ENCODE data around the gene TSPAN9. TPM values are rescaled to one million over a fixed set of nuclear protein-coding genes. Genes with fewer than 3 reads are reported as not detected.

Gene TSPAN9
- total RNA-seq, 1 donor from 2014 or later = 70.8 TPM

DNA sequence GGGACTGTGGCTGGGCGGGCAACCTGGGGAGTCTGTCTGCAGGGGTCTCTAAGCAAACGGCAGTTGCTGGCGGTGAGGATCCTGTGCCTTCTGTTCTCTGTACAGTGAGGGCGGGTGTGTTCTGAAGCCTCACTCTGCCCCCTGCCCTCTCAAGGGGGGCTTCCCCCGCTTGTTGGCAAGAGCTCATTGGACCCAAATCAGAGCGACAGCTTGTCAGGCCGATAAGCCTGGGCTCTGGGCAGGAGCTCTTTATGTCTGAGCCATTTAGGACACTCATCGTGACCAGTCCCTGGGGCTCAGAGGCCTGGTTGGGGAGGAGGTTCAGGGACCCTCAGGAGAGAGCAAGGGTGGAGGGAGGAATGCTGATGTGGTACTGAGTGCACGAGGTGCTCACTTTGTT is 136.0 kb downstream of the TSPAN9 start:
- DNase-seq = no peak

DNA sequence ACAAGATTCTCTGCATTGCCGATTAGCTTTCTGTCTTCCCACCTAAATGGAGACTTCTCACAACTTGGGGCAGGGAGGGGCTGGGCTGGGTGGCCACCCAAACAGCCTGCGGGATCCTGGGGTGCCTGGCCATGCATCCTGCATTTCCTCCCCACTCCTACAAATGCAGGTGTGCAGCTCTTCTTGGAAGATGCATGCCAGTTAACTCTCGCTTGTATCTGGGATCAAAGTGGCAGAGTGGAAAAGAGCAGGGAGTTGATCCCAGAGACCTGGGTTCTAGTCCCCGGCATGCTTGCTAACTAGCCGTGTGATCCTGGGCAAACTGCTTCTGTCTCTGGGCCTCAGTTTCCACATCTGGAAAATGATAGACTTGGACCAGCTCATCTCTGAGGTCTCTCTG is 136.6 kb downstream of the TSPAN9 start:
- no peak for DNase-seq

DNA sequence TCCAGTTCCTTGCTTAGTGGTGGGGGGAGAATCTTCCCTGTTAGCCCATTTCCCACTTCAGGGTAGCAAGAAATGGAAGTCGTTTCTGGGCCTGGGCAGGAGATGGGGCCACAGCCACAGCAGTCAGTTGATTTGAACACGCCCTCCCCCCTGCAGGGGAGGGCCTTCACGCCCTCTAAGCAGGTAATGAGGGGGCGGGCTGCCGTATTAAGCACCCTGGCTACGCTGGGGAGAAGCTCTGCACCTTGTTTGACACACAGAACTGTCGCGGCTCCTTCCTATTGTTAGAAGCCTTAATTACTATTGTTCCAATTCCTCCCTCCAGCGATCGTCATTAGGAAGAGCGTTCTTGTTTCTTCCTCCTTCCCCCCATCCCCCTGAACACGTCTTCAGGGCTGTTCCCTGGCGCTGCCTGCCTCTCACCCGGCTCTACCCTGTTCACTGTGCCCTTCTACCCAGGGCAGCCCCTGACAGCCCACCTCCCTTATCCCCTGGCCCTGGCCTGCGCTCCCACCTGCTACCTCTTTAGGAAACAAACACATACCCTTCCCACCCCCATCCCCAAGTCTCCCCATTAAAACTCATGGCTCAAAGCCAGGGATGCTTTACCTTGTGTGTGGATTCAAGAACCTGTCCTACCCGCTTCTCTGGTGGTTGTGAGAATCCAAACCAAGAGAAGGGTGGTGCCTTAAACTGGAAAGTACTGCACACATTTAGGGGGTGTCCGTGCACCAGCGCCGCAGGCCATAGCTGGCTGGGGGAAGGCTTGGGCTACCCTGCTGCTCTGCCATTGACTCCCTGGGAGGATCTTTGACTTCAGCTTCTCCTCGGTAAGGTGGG is 137.6 kb downstream of the TSPAN9 start:
- no peak for DNase-seq

DNA sequence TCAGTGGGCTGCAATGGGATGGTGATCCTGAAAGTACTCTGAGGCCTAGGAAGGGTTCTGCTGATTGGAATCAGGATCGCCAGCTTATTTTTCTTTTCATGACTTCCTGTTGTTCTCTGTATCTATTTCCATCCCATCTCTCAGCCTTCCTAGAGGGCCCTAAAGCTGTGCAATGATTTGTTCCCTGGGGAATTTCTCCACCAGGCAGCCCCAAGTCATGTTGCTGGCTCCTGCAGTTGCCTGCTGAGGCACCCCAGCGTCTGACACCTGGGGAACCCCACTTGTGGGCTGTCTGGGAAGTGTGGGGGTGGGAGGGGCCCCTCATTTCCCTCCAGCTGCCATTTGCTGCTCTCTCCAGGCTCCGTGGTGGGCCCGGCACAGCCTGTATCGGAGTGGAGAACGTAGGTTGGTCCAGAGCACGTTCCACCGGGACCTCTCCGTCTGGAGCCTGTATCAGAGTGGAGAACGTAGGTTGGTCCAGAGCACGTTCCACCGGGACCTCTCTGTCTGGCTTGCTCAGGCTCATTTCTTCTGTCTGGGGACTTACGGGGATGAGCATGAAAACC is 138.3 kb downstream of the TSPAN9 start:
- DNase-seq = no peak

DNA sequence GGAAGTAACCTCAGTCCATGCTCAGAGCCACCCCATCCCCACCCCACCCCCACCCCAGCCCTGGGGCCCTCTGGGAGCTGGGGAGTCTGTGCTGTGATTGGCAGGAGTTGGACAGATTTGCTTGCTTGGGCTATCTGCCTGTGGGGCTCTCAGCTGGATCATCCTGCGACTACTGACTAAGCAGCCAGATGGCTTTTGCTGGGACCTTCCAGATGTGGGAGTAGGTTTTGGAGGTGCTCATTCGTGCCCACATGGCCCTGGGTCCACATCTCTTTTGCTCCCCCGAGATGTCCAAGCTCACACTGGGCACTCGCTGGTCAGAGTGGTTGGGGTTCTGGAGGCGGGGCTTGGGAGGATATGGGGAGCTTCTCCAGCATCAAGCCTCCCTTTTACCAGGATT is 138.9 kb downstream of the TSPAN9 start:
- no peak for DNase-seq

DNA sequence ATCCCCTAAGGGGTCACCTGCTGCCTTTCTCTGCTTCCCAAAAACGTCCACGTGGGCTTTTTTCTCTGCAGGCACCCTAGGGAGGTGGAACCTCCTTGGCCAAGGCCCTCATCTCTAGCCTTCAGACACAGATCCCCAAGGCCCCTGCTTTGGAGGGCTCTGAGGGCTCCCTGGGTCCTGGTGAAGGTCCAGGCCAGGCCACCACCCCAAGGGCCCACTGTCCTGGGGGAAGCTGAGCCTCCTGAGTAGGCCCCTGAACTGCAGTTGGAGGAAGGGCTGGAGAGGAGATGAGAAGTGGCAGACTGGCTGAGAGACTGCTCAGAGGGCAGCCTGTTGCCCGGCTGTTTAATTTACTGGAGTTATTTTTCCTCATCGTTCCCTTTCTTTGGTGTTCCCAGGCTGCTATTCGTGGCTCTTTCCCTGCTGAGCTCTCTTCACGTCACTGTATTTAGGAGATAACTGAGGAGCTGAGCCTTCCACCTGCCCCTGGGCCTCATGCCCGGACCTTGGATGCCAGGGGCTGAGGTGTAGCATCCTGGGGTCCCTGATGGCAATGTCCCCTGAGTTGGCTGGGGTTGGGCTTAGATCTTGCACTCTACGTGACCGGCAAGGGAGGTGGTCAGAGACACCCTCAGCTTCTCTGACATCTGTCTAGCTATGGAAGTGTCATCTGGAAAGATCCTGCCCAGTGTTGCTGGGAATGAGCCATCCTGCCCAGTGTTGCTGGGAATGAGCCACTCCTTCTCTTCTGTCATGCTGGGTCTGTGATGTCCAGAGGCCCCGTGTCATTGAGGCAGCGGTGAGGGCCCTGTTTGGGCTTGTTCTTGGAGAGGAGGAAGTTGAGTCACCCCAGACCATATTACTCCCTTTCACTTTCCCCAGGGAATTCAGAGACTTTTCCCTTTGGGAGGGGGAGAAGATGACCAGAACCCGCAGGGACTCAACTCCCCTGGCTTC is 139.8 kb downstream of the TSPAN9 start:
- DNase-seq = peak; percentile 76

DNA sequence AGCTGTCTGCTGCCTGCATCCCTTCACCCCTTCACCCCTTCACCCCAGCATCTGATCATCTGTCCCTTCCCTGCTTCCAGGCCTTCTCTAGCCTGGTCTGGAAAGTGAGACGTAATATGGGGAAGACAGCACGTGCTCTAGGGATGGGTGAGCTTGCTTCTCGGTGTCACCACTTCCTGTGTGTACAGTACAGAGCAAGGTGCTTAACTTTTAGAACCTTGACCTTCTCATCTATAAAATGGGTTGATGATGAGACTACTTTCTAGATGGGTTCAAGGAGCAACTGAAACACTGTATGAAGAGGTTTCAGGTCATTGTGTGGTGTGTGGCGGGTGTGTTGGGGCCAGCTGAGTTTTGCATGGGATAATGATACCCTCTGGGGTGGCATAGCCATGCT is 140.5 kb downstream of the TSPAN9 start:
- no peak for DNase-seq

DNA sequence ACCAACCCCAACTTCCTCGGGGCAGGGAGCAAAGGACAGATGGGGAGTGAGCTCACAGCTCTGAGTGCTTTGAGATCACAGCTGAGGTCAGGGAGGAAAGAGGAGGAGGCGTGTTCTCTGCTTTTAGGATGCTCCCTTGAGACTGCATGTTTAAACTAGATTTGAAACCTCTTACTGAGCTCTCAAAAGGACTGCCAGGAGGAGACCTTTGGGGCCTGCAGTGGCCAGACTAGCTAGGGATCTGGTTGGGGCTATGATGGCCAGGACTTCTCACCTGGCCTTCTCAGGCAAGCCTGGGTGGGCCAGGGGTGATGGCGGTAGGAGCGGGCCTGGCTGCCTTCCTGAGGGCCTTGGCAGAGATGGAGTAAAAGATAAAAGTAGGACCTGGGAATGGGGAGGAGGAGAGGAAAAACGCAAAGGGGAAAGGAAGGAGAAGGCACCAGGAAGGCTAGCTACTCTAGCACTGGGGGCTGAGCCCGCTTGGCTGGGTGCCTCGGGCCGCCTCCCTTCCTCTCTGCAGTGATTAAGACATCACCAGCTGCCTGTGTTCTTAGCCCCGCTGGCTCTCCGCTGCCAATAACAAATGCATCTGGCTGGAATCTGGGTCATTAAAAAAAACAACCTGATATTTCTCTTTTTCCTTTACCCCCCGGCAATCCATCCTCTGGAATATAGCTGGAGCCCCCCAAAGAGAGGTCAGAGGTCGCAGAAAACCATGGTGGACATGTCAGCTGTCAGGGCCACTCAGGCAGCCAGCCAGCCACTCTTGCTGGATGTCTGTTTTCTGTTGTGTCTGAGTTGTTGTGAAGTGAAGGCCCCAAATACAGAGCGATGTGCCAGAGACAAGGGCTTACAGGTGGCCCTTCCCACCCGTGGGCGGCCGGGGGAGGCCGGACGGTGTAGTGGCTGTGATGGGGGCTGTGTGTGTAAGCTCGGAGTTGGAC is 141.3 kb downstream of the TSPAN9 start:
- peak; percentile 80 for DNase-seq

DNA sequence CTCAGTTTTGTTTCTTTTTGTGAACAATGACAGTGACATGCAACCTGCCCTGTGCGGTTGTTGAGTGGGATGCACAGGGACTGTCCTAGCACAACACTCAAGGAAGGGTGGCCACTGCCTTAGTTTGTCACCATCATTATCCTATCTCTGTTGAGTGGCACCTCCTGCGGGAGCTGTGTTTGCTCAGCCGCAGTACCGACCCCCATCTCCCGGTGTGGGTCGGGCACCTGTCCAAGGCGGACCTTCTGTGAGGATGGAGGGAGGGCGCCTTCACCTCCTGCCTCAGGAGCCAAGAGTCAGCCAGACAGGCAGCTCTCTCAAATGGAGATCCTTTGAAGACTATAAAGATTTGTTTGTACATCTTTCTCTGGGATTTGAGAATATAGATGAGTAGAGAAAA is 142.1 kb downstream of the TSPAN9 start:
- DNase-seq = no peak

DNA sequence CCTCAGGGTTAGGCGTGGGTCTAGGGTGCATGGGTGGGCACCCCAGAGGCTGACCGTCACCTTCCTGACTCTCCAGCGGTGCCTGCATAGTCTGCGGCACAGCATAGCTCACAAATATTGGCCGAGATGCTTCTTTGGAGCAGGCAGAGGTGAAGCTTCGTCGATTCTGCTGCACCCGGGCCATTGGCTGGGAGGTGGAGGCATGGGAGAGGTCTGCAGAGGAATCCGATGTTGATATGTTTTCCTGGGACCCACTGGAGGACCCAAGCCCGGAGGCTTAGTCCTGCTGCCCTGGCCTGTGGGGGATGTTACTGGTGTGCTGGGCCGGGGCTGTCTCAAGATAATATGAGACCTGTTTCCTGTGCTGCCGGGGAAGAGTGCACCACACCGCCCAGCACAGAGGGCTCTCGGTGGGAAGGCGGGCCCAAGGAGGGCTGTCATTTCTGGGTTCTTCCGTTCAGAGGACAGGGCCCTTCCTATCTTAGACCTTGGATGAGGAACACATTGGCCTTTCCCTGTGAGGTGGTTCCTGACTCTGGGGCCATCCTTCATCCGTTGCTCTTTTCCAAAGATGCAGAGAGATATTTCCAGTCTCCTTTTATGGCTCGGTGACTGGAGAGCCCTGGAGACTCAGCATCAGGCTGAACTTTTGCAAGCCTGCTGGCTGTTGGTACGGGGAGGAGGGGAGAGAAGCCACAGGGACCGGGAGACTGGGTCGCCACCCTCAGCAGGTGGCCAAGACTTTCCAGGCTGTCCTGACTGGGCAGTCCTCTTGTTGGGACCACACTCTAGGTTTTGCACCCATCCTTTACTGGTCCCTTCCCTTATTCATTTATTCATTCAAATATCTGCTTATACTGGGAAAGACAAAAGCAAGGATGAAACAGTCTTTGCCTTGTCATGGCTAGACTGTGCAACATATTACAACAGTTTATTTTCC is 143.5 kb downstream of the TSPAN9 start:
- no peak for DNase-seq

DNA sequence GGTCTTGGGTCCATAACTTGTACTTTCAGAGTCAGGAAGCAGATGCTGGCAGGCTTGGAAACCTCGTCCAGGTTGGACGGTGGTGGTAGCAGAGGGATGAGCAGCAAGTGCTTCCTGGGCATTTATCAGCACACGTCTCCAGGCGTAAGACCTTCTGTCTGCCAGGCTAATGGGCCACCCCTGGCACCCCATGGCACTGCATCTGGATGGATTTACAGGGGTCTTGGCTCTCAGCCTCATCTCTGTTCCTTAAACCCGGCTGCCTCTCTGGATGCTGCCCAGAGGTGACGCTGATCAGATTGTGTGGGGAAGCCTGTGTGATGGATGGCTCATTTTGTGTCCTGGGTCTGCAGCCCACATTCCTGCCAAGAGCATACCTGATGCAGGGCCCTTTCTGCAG is 145.1 kb downstream of the TSPAN9 start:
- no peak for DNase-seq

DNA sequence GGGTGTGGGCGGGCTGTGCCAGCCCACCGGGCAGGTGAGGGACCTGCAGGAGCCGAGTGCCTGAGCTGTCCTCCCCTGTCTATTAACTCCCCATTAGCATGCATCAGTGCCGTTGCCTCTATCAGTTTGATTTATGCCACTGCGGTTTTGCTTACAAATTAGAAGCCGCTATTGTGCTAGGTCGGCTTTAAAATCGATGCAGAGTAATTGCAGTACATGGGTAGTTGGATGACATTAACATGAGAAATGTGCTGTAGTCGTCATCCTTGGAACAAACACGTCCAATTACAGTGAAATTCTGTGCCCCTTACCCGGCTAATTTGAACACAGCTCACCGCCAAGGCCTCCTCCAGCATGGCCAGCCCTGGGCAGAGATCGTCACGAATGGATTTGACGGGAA is 145.8 kb downstream of the TSPAN9 start:
- DNase-seq = no peak

DNA sequence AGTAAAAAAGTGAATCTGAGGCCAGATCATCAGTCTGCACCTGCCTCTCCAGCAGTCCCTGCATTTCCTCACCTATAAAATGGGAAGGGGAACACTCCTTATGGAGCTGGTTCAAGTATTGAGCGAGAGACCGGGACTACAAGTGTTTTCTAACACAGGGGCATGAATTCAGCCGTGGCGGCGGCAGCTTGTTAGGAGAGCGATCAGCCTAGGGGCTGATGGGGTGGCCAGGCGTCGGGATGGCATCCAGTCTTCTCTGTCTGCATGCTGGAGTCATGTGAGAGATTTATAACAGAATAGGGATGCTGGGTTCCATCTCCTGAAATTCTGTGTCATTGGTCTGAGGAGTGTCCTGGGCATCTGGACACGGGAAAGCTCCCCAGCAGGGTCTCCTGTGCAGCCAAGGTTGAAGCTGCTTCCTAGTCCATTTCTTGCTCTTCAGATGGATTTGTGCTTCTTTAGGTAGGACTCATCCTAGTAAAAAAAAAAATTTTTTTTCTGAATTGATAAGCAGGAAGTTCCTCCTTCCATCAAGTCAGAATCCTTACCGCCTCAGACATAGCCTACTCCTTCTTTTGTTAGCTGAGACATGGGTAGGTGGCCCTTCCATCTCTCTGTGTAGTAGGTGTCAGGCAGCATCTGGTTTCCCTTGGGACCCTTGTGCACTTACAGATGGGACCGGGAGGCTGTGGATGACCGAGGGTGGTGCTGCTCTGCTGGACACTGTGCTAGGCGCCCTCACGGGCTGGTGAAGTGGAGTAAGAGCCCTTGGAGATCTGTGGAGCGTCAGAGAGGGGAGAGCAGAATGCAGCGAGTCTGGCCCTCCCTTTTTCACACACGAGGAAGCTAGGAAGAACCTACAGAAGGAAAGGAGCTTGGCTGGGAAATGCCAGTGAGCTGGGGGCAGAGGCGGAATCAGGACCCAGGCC is 146.7 kb downstream of the TSPAN9 start:
- DNase-seq = no peak

DNA sequence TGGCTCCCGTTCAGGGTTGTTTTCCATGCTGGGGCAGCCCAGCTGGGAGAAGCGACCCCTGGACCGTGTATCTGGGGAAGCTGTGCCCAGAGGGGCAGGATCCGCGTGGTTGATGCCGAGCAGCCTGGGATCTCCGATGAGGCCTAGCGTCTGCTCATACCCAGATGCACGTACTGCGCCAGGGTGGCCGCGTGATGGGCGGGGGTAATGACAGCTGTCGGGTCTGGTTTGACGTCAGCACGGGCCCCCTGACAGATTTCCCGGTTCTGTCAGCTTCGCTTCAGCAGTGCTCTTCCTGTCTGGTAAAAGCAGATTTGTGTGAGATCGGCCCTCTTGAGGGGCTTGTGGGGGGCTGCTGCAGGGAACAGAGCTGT is 147.3 kb downstream of the TSPAN9 start:
- DNase-seq = no peak

DNA sequence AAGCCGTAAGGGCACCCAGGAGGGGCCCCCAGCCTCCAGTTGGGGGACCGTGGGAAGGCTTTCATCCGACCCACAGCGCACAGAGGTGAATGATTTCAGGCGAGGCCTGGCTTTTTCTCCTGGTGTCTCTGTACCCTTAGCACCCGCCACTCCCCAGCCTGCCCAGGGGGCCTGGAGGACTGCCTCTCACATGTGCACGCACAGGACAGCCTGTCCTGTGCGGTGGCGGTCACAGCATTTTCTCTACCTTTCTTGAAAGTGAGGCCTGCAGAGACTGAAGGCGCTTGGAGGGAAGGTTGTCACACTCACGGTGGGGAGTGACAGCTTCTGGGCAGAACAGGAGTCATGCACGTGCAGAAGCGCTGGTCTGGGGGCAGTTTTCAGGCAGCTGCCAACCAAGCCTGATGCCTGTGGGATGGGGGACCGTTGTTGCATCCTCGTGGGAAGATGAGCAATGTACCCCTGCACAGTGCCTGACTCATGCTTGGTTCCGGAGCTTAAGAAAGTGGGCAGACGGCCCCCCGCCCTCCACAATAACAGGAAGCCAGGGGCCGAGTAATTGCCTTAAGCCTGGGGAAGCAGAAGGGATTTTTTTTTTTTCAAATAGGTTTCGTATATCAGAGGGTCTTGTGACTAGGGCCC is 148.1 kb downstream of the TSPAN9 start:
- peak; percentile 95 for DNase-seq

DNA sequence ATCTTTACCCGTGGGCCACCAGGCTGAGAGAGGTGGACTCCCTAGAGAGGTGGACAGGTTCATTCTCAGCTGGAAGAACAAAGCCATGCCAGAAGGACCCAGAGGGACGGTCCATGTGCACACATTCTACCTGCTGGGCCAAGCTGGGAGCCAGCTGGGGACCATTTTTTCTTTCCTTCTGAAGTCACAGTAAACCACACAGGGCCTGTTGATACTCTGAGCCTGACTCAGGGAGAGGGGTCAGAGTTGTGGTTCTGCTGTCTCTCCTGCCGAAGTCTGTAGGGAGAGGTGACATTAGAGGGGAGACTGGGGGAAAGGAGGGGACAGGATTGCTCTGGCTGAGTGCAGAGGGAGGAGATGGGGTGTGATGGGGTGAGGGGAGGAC is 148.6 kb downstream of the TSPAN9 start:
- DNase-seq = no peak

DNA sequence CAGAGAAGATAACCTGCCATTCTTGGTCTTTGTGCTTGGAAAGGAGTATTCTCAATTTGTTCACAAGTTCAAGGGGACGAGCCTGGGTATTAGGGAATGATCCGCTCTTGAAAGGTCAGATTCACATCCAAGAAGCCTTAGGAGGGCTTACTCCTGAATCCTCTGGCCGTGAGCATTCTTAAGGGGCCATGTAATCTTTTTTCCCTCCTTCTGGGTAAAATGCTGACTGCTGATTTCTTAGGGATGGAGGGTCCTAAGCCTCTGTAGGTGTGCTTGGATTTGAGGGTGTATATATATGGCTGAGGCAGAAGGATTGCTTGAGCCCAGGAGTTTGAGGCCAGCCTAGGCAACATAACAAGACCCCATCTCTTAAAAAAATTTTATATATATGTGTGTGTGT is 149.1 kb downstream of the TSPAN9 start:
- no peak for DNase-seq

DNA sequence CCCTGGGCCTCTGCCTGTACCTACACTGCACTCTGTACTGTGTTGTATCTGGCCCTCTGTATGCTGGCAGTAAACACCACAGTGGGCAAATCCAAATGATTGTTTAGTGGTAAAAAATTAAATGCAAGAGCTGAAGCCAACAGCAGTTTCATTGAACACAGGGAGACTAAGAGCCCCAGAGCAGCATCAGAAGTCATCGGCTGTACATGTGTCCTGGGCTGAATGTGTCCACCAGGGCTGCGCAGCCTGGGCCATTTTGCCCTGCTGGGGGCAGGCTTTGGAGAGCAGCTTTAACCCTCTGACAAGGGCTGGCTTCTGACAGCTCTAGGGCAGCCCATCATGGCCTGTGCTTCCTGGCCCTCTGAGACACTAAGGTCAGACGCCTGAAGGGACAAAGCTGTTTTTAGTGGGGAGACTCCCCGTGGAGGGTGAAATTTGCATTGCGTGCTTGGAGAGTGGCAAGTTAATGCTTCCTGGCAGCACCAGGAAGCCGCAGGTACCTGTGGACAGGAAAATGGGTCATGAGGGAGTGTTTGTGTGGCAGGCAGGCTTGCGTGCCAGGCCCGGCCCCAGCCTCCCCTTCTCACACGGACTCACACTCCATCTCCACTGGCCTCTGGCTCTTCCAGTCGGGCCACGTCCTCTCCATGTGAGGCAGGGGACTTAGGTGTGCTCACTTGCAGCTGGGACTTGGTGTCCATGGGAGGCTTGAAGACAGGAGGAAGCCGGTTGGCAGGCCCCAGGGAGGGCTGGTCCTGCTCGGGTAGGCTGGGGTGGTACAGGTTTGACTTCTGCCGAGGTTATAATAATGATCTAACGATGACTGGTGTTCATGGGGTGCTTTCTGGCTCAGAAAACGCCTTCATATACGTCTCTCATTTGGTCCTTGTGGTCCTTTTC is 150.1 kb downstream of the TSPAN9 start:
- DNase-seq = peak; percentile 49

All from dermis blood vessel endothelial cell (primary cell).